Ascending aorta (tissue), 2 donors: ENCODE data around the gene APOOL. TPM values are rescaled to one million over a fixed set of nuclear protein-coding genes. Genes with fewer than 3 reads are reported as not detected.

Experiments
- DNase-seq, 2 donors: peaks; one replicate each; pipeline ENCODE4 v3.0.0-alpha.2; 2019; ENCODE audit warnings: low spot score in 2 of 2
- H3K27ac ChIP-seq, 2 donors: fragments of 200-600 bp; sonication (generic); one replicate each; pipeline ENCODE4 v1.5.1; 2016 to 2017; ENCODE audit warnings: mild to moderate bottlenecking in 1 of 2
- H3K27me3 ChIP-seq: fragments of 200-600 bp; sonication (generic); one replicate; pipeline ENCODE4 v1.5.1; 2017
- H3K36me3 ChIP-seq, 2 donors: fragments of 200-600 bp; sonication (generic); one replicate each; pipeline ENCODE4 v1.5.1; 2016
- H3K4me1 ChIP-seq, 2 donors: fragments of 200-600 bp; sonication (generic); one replicate each; pipeline ENCODE4 v1.5.1; 2016 to 2017; ENCODE audit warnings: mild to moderate bottlenecking in 1 of 2
- H3K4me3 ChIP-seq, 2 donors: fragments of 200-600 bp; sonication (generic); one replicate each; pipeline ENCODE4 v1.5.1; 2016 to 2017; ENCODE audit warnings: mild to moderate bottlenecking in 1 of 2
- H3K9me3 ChIP-seq, 2 donors: fragments of 200-600 bp; sonication (generic); one replicate each; pipeline ENCODE4 v1.5.1; 2016
- intact Hi-C: fragments of 100-400 bp; cut with DNase I; formaldehyde crosslinking; loops from one replicate; pipeline ENCODE4 v1.15.1; 2023
- total RNA-seq: library from RNA; depleted of rRNA; stranded (reverse); fragments of >200 nt; gene quantifications from one replicate; pipeline ENCODE4 v1.1.0, GENCODE V29; 2016
- TF ChIP-seq, protein P1 (sequence below), 3 experiments: fragments of 200-600 bp in 2 of 3; fragments of 450-650 bp in 1 of 3; sonication (generic) in 2 of 3; IDR thresholded peaks; one replicate each; pipeline ENCODE4 v1.5.1; 2016 to 2019; ENCODE audit warnings: antibody characterized with exemption in 3 of 3, mild to moderate bottlenecking in 1 of 3, moderate library complexity in 1 of 3

Gene APOOL
- total RNA-seq, 1 donor from 2014 or later = 11.5 TPM

GRCh38 chrX:85024044-85024443 lies 20.4 kb downstream of the APOOL start:
- DNase-seq = no peak

GRCh38 chrX:85024562-85024961 lies 20.9 kb downstream of the APOOL start:
- peak overlapping the region; percentile 3 to 15 for H3K27ac ChIP-seq
- H3K4me1 ChIP-seq = no peaks in the 10 kb centered on the region
- no peaks in the 10 kb centered on the region for H3K9me3 ChIP-seq
- TF ChIP-seq, protein P1, sequence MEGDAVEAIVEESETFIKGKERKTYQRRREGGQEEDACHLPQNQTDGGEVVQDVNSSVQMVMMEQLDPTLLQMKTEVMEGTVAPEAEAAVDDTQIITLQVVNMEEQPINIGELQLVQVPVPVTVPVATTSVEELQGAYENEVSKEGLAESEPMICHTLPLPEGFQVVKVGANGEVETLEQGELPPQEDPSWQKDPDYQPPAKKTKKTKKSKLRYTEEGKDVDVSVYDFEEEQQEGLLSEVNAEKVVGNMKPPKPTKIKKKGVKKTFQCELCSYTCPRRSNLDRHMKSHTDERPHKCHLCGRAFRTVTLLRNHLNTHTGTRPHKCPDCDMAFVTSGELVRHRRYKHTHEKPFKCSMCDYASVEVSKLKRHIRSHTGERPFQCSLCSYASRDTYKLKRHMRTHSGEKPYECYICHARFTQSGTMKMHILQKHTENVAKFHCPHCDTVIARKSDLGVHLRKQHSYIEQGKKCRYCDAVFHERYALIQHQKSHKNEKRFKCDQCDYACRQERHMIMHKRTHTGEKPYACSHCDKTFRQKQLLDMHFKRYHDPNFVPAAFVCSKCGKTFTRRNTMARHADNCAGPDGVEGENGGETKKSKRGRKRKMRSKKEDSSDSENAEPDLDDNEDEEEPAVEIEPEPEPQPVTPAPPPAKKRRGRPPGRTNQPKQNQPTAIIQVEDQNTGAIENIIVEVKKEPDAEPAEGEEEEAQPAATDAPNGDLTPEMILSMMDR (IDR thresholded peaks at IDR 0.05) = no peak
- H3K27me3 ChIP-seq = no peaks in the 10 kb centered on the region
- DNase-seq = no peak
- intact Hi-C loops = no loop called here
- H3K36me3 ChIP-seq = no peaks in the 10 kb centered on the region
- H3K4me3 ChIP-seq = no peak overlapping the region

More at GRCh38 chrX:85024044-85024443, 20.4 kb downstream of the APOOL start:
- intact Hi-C loops = no loop called here
- TF ChIP-seq, protein P1 (IDR thresholded peaks at IDR 0.05) = no peak
- Histone ChIP-seq H3K36me3 (no peaks in the 10 kb centered on the region), H3K27ac (peak overlapping the region in 1 of 2 donors; percentile 3), H3K9me3 (no peaks in the 10 kb centered on the region), H3K4me3 (no peak overlapping the region), H3K27me3 (no peaks in the 10 kb centered on the region), H3K4me1 (no peaks in the 10 kb centered on the region)

DNA sequence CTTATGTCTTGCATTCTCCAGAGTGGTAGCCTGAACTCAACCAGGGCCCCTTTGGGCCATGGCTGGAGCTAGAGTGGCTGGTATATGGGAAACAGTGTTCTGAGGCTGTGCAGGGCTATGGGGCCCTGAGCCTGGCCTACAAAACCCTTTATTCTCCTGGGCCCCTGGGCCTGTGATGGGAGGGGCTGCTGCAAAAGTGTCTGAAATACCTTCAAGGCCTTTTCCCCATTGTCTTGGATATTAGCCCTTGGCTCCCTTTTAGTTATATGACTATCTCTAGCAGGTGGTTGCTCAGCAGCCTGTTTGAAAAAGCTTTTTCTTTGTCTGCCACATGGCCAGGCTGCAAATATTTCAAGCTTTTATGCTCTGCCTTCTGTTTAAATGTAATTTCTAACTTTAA lies 22.5 kb downstream of the APOOL start:
- H3K27ac ChIP-seq = no peak overlapping the region
- H3K4me3 ChIP-seq = no peak overlapping the region
- no peaks in the 10 kb centered on the region for H3K27me3 ChIP-seq
- TF ChIP-seq, protein P1 (IDR thresholded peaks at IDR 0.05) = no peak
- intact Hi-C loops = no loop called here
- no peak for DNase-seq
- no peaks in the 10 kb centered on the region for H3K4me1 ChIP-seq
- H3K36me3 ChIP-seq = no peaks in the 10 kb centered on the region
- no peaks in the 10 kb centered on the region for H3K9me3 ChIP-seq

- TF ChIP-seq, protein P1 (IDR thresholded peaks at IDR 0.05) = no peak
- Histone ChIP-seq H3K36me3 (no peaks in the 10 kb centered on the region), H3K27ac (no peak overlapping the region), H3K4me3 (no peak overlapping the region), H3K9me3 (no peaks in the 10 kb centered on the region), H3K4me1 (no peaks in the 10 kb centered on the region), H3K27me3 (no peaks in the 10 kb centered on the region)
- no peak for DNase-seq
- intact Hi-C loops = no loop called here
Observed at GRCh38 chrX:85029043-85029442, 25.4 kb downstream of the APOOL start.

- Histone ChIP-seq H3K9me3 (no peaks in the 10 kb centered on the region), H3K36me3 (no peaks in the 10 kb centered on the region), H3K27me3 (no peaks in the 10 kb centered on the region), H3K4me3 (no peak overlapping the region), H3K27ac (no peak overlapping the region), H3K4me1 (no peaks in the 10 kb centered on the region)
- TF ChIP-seq, protein P1 (IDR thresholded peaks at IDR 0.05) = no peak
- intact Hi-C loops = no loop called here
- no peak for DNase-seq
Observed at GRCh38 chrX:85031505-85031904, 27.8 kb downstream of the APOOL start.

GRCh38 chrX:85037114-85037513 lies 33.4 kb downstream of the APOOL start:
- Histone ChIP-seq H3K27ac (no peak overlapping the region), H3K27me3 (no peaks in the 10 kb centered on the region), H3K9me3 (peaks cover 0 to 4% of the 10 kb centered on the region in 2 donors), H3K4me1 (no peaks in the 10 kb centered on the region), H3K4me3 (no peak overlapping the region), H3K36me3 (no peaks in the 10 kb centered on the region)
- intact Hi-C loops = no loop called here
- DNase-seq = no peak
- TF ChIP-seq, protein P1 (IDR thresholded peaks at IDR 0.05) = no peak
